Loucy (cell line): ENCODE results near the gene CDH26.

Source experiments
- CTCF ChIP-seq: fragments of 200-600 bp; sonication (generic); conservative IDR thresholded peaks from 2 replicates; pipeline ENCODE4 v1.5.1; 2014; ENCODE audit warnings: mild to moderate bottlenecking, antibody characterized with exemption, low read length
- EZH2phosphoT487 ChIP-seq: fragments of 200-600 bp; IDR thresholded peaks from 2 replicates; pipeline ENCODE4 v1.6.1; 2018; ENCODE audit warnings: antibody characterized with exemption, mild to moderate bottlenecking, moderate library complexity, borderline replicate concordance

- no peak for TF ChIP-seq CTCF
- no peak for TF ChIP-seq EZH2phosphoT487
Observed at GRCh38 chr20:59994697-59995122, 36.5 kb downstream of the CDH26 start.
